ENCODE data around the gene LAMC1. TPM values are rescaled to one million over a fixed set of nuclear protein-coding genes. Genes with fewer than 3 reads are reported as not detected.

The LAMC1 gene
- total RNA-seq, 1 experiment from 2014 or later = 95.5 TPM

DNA sequence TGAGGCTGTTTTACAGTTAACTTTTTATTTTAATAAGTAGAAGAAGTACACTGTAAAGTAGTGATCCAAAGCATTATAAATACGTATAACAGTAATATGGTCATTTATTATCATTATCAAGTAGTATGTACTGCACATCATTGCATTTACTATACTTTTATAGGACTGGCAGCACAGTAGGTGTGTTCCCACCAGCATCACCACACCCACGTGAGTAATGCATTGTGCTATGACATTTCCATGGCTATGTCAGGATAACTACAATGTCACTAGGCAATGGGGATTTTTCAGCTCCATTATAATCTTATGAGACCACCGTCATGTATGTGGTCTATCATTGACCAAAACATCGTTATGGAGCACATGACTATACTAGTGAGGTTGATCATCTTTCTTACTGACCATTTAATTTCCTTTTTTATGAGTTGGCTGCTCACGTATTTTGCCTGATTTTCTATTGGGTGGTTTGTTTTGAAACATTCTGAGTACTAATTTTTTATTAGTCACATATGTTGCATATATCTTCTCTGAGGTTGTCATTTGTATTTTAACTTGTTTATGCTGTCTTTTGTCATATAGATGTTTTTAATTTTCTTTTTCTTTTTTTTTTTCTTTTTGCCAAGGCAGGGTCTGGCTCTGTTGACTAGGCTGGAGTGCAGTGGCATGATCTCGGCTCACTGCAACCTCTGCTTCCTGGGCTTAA is 44.9 kb upstream of the LAMC1 start:
- no TSS peak for BruUV-seq (replicated peaks)
- CTCF ChIA-PET = no interaction called here

DNA sequence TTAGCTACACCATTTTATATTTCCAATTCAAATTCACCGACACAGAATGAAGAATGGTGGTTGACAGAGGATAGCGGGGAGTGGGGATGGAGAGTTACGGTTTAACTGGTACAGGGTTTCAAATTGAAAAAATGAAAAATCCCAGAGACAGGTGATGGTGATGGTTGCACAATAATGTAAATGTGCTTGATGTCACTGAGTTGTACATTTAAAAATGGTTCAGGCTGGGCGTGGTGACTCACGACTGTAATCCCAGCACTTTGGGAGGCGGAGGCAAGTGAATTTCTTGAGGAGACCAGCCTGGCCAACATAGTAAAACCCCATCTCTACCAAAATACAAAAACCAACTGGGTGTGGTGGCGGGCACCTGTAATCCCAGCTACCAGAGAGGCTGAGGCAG is 39.1 kb upstream of the LAMC1 start:
- Histone ChIP-seq H3K9me3 (ENCODE audit: low read depth, low read length, poor library complexity, severe bottlenecking) (no peaks in the 10 kb centered on the region), H3K4me1 (ENCODE audit: insufficient read depth, low read length, poor library complexity, severe bottlenecking) (no peaks in the 10 kb centered on the region), H3K36me3 (ENCODE audit: insufficient read depth, low read length, poor library complexity, severe bottlenecking) (no peaks in the 10 kb centered on the region), H3K4me3 (ENCODE audit: low read depth, low read length, poor library complexity, severe bottlenecking) (no peak overlapping the region), H3K27me3 (replicated peaks; ENCODE audit: insufficient read depth, low read depth, low read length, poor library complexity) (no peaks in the 10 kb centered on the region), H3K27ac (ENCODE audit: low read depth, low read length, poor library complexity, severe bottlenecking) (no peak overlapping the region)
- POLR2A ChIA-PET (ENCODE audit: low non-redundant PET) = no interaction called here
- no TSS peak for BruUV-seq (replicated peaks)
- no peak for DNase-seq (ENCODE audit: low spot score)
- CTCF ChIA-PET = no interaction called here
- intact Hi-C loops (cut with micrococcal nuclease; ENCODE audit: unreplicated experiment) = no loop called here
- no peak for TF ChIP-seq EZH2 (IDR thresholded peaks at IDR 0.05; ENCODE audit: borderline replicate concordance, low read depth, low read length, poor library complexity, severe bottlenecking)
- TF ChIP-seq, protein P1, sequence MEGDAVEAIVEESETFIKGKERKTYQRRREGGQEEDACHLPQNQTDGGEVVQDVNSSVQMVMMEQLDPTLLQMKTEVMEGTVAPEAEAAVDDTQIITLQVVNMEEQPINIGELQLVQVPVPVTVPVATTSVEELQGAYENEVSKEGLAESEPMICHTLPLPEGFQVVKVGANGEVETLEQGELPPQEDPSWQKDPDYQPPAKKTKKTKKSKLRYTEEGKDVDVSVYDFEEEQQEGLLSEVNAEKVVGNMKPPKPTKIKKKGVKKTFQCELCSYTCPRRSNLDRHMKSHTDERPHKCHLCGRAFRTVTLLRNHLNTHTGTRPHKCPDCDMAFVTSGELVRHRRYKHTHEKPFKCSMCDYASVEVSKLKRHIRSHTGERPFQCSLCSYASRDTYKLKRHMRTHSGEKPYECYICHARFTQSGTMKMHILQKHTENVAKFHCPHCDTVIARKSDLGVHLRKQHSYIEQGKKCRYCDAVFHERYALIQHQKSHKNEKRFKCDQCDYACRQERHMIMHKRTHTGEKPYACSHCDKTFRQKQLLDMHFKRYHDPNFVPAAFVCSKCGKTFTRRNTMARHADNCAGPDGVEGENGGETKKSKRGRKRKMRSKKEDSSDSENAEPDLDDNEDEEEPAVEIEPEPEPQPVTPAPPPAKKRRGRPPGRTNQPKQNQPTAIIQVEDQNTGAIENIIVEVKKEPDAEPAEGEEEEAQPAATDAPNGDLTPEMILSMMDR (conservative IDR thresholded peaks at IDR 0.05; ENCODE audit: low read depth, low read length) = no peak

More for the DNA sequence above, 44.9 kb upstream of the LAMC1 start:
- Histone ChIP-seq H3K27me3 (replicated peaks; ENCODE audit: insufficient read depth, low read depth, low read length, poor library complexity) (no peaks in the 10 kb centered on the region), H3K36me3 (ENCODE audit: insufficient read depth, low read length, poor library complexity, severe bottlenecking) (no peaks in the 10 kb centered on the region), H3K27ac (ENCODE audit: low read depth, low read length, poor library complexity, severe bottlenecking) (no peak overlapping the region), H3K9me3 (ENCODE audit: low read depth, low read length, poor library complexity, severe bottlenecking) (no peaks in the 10 kb centered on the region), H3K4me3 (ENCODE audit: low read depth, low read length, poor library complexity, severe bottlenecking) (no peak overlapping the region), H3K4me1 (ENCODE audit: insufficient read depth, low read length, poor library complexity, severe bottlenecking) (no peaks in the 10 kb centered on the region)
- TF ChIP-seq, protein P1 (conservative IDR thresholded peaks at IDR 0.05; ENCODE audit: low read depth, low read length) = no peak
- TF ChIP-seq EZH2 (IDR thresholded peaks at IDR 0.05; ENCODE audit: borderline replicate concordance, low read depth, low read length, poor library complexity, severe bottlenecking) = no peak
- no peak for DNase-seq (ENCODE audit: low spot score)
- intact Hi-C loops (cut with micrococcal nuclease; ENCODE audit: unreplicated experiment) = no loop called here
- POLR2A ChIA-PET (ENCODE audit: low non-redundant PET) = no interaction called here

DNA sequence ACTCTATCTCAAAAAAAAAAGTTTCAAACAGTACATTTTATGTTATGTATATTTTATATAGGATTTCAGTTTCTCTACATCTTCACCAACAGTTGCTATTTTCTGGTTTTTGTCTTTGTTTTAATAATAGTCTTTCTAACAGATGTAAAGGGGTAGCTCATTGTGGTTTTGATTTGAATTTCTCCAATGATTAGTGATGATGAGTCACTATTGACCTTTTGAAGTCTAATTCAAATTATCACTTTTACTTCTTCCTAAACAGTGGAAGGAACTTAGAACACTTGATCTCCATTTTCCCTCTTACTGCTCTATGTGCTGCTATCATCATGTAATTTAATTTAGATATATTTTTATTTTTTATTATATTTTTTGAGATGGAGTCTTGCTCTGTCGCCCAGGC is 38.6 kb upstream of the LAMC1 start:
- POLR2A ChIA-PET (ENCODE audit: low non-redundant PET) = no interaction called here
- no TSS peak for BruUV-seq (replicated peaks)
- no peak for TF ChIP-seq EZH2 (IDR thresholded peaks at IDR 0.05; ENCODE audit: borderline replicate concordance, low read depth, low read length, poor library complexity, severe bottlenecking)
- TF ChIP-seq, protein P1 (conservative IDR thresholded peaks at IDR 0.05; ENCODE audit: low read depth, low read length) = no peak
- Histone ChIP-seq H3K27ac (ENCODE audit: low read depth, low read length, poor library complexity, severe bottlenecking) (no peak overlapping the region), H3K9me3 (ENCODE audit: low read depth, low read length, poor library complexity, severe bottlenecking) (no peaks in the 10 kb centered on the region), H3K4me1 (ENCODE audit: insufficient read depth, low read length, poor library complexity, severe bottlenecking) (no peaks in the 10 kb centered on the region), H3K36me3 (ENCODE audit: insufficient read depth, low read length, poor library complexity, severe bottlenecking) (no peaks in the 10 kb centered on the region), H3K4me3 (ENCODE audit: low read depth, low read length, poor library complexity, severe bottlenecking) (no peak overlapping the region), H3K27me3 (replicated peaks; ENCODE audit: insufficient read depth, low read depth, low read length, poor library complexity) (no peaks in the 10 kb centered on the region)
- no peak for DNase-seq (ENCODE audit: low spot score)
- intact Hi-C loops (cut with micrococcal nuclease; ENCODE audit: unreplicated experiment) = no loop called here
- CTCF ChIA-PET = no interaction called here

All from A673 (cell line).